HUES48 (cell line): ENCODE data around the gene STUM.

ENCODE experiments used
- H3K27ac ChIP-seq: one replicate; pipeline ENCODE4 v1.7.0; 2013; ENCODE audit warnings: low read depth, low read length, inconsistent platforms
- H3K27me3 ChIP-seq: 2 replicates; pipeline ENCODE4 v1.6.1; 2013; ENCODE audit warnings: mild to moderate bottlenecking, low read length; ENCODE audit not compliant: control insufficient read depth, insufficient read depth
- H3K36me3 ChIP-seq: 2 replicates; pipeline ENCODE4 v1.6.1; 2013; ENCODE audit warnings: low read length; ENCODE audit not compliant: control insufficient read depth, insufficient read depth
- H3K4me1 ChIP-seq: 2 replicates; pipeline ENCODE4 v1.6.1; 2013; ENCODE audit warnings: mild to moderate bottlenecking, low read length; ENCODE audit not compliant: control insufficient read depth, insufficient read depth
- H3K4me3 ChIP-seq: 2 replicates; pipeline ENCODE4 v1.5.1; 2013; ENCODE audit warnings: mild to moderate bottlenecking, low read depth, low read length
- H3K9ac ChIP-seq: 2 replicates; pipeline ENCODE4 v1.6.1; 2013; ENCODE audit warnings: mild to moderate bottlenecking, low read depth, low read length, moderate library complexity
- H3K9me3 ChIP-seq: 2 replicates; pipeline ENCODE4 v1.6.1; 2013; ENCODE audit warnings: low read length; ENCODE audit not compliant: control insufficient read depth, insufficient read depth

Gene STUM

DNA sequence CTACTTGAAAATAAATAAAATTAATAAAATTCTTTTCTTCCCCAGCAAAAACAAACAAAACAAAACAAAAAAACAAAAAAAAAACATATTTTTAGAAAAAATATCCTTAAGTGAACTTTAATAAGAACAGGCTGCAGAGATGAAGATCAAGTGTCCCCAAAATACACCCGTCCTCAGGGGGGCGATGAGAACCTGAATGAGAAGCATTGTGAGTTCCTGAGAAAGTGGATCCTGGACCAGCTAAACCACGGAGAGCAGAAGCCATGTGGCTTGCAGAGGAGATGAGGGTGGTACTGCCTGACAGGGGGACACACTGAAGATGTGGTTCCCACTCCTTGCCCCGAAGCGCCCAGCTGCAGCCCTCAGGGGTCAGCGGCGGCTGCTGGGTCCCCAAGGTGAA, 101.2 kb downstream of the STUM start:
- Histone ChIP-seq H3K27me3 (no peaks in the 10 kb centered on the region), H3K4me3 (no peak overlapping the region), H3K9ac (no peak overlapping the region), H3K27ac (no peak overlapping the region), H3K4me1 (peaks cover 17% of the 10 kb centered on the region), H3K9me3 (no peaks in the 10 kb centered on the region), H3K36me3 (no peaks in the 10 kb centered on the region)

- H3K36me3 ChIP-seq = no peaks in the 10 kb centered on the region
- no peaks in the 10 kb centered on the region for H3K9me3 ChIP-seq
- no peaks in the 10 kb centered on the region for H3K27me3 ChIP-seq
- H3K27ac ChIP-seq = peak overlapping the region; percentile 9
- peaks cover 22% of the 10 kb centered on the region for H3K4me1 ChIP-seq
- no peak overlapping the region for H3K4me3 ChIP-seq
- H3K9ac ChIP-seq = no peak overlapping the region
These were observed 101.8 kb downstream of the STUM start for GRCh38 chr1:226650236-226650841.

DNA sequence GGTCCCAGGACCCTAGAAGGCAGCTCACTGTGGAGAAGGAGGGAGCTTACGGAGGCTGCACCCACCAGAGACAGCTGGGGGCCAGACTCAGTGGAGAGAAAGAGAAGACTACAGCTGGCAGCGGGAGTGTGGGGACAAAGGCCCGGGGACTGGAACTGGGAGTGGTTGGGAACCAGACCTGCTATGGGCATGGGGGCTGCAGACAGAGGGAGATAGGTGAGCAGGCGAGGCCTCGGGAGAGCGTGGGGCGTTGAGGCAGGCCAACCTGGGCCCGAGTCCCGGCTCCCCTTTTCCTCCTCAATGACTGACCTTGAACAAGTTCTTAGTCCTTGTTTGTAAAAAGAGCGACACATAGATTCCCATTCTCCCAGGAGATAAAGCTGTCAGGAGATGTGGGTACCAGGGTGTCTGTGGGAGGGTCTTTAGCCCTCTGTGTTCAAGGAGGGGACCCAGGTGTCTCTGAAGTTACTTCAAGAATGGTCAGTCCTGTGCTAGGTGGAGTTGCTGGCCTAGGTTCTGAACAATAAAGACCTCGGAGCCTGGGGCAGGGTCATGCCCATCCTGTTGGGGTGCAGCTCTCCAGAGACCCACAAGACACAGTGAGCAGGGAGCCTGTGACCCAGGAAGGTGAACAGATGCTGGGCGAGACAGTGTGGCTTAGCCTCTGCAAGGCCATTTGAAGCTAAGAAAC, 102.6 kb downstream of the STUM start:
- Histone ChIP-seq H3K9me3 (no peaks in the 10 kb centered on the region), H3K4me3 (no peak overlapping the region), H3K36me3 (no peaks in the 10 kb centered on the region), H3K27ac (no peak overlapping the region), H3K4me1 (peaks cover 31% of the 10 kb centered on the region), H3K9ac (no peak overlapping the region), H3K27me3 (no peaks in the 10 kb centered on the region)

DNA sequence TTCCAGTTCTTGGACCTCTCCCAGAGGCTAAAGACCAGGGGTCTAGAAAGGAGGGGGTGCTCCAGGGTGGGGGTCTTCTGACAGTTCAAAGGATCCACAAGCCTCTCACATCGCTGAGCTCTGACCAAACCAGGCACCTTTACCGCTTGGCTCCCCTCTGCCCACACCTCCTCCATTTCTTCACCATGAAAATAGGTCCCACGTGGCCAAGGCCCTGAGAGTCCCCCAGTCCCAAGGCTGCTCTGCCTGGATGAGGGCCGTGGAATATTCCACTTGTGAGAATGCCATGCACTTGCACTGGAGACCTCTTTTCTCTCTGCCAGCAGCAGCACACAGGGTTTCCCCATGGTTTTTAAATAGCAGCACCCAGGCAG, 103.2 kb downstream of the STUM start:
- Histone ChIP-seq H3K4me3 (no peak overlapping the region), H3K9ac (no peak overlapping the region)

DNA sequence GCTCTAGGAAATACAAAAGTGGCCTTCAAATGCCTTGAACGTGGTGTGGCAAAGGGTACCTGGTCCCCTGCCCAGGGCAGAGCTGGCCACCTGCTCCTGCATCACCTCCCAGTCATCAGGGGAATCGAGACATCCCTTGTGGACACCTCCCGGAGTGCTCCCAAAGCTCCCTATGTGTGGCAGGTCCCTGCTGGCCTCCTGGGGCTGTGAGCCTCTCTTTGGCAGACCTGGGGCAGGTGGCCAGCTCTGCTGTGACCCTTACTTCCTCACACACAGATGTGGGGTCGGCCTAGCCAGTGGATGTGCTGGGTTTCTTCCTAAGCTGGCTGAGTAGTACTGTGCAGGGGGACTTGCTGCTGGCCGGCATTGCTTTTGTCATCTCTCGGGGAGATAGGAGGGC, 104.0 kb downstream of the STUM start:
- Histone ChIP-seq H3K4me3 (no peak overlapping the region), H3K9ac (no peak overlapping the region), H3K27ac (no peak overlapping the region), H3K36me3 (no peaks in the 10 kb centered on the region), H3K27me3 (no peaks in the 10 kb centered on the region), H3K4me1 (peaks cover 43% of the 10 kb centered on the region), H3K9me3 (no peaks in the 10 kb centered on the region)

More for the DNA sequence above, 103.2 kb downstream of the STUM start:
- Histone ChIP-seq H3K27me3 (no peaks in the 10 kb centered on the region), H3K36me3 (no peaks in the 10 kb centered on the region), H3K4me1 (peaks cover 36% of the 10 kb centered on the region), H3K9me3 (no peaks in the 10 kb centered on the region), H3K27ac (no peak overlapping the region)

DNA sequence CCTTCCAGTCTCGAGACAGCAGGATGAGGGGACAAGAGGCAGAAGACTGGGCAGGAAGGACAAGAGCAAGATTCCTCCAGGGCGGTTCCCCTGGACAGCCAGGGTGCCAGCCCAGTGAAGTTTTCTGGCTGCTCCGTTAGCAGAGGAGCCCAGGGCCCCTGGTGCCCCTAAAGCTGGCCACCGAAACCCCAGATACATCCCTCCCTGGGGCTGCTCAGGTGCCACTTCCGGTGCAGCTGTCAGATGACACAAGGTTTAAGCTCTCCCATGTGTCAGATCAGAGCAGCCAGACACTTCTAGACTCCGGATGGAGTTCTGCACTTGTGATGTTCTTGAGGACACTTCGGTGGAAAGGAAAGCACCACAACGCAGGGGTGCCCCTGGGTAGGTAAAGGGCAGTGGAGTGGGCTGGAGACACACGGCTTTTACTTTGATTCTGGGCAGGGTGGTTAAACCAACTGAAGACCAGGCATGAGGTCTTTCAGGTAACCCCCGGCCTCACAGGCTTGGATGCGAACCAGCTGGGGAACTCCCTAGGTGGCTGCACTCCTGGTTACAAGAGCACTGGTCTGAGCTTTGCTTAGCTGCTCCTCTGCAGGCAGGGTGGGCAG, 104.9 kb downstream of the STUM start:
- Histone ChIP-seq H3K36me3 (no peaks in the 10 kb centered on the region), H3K4me3 (no peak overlapping the region), H3K27me3 (no peaks in the 10 kb centered on the region), H3K27ac (peak overlapping the region; percentile 70), H3K4me1 (peaks cover 51% of the 10 kb centered on the region), H3K9ac (no peak overlapping the region), H3K9me3 (no peaks in the 10 kb centered on the region)

DNA sequence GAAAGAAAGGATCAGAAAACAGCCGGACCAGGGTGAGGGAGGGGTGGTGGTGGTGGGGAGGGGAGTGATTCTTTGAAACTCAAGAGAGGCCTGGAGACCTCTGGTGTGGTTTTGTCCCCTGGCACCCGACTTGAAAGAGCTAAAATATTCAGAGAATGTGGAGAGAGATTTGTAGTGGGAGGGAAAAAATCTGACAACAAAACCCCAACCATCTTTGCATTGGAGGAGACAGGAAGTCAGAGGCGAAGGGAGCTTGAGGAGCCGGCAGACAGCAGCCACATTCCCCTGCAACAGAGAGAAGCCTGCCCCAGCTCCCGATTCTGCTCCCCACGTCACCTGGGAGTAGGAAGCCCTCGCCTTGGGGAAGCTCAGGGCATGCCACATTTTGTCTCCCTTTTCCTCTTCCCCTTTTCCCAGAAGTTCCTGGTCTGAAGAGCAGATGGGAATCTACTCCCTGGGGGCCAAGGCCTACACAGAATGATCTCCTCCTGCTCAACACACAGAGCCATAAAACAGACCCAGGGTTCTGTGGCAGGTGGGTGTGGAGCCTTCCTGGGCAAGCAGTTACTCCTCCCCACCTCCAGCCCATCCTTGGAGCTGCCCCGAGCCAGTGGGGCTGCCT, 105.6 kb downstream of the STUM start:
- no peak overlapping the region for H3K9ac ChIP-seq
- H3K4me3 ChIP-seq = no peak overlapping the region
- H3K27me3 ChIP-seq = no peaks in the 10 kb centered on the region
- peak overlapping the region; percentile 92 for H3K27ac ChIP-seq
- no peaks in the 10 kb centered on the region for H3K9me3 ChIP-seq
- H3K36me3 ChIP-seq = no peaks in the 10 kb centered on the region
- peaks cover 53% of the 10 kb centered on the region for H3K4me1 ChIP-seq

- H3K27me3 ChIP-seq = no peaks in the 10 kb centered on the region
- no peak overlapping the region for H3K9ac ChIP-seq
- no peaks in the 10 kb centered on the region for H3K9me3 ChIP-seq
- peaks cover 53% of the 10 kb centered on the region for H3K4me1 ChIP-seq
- no peak overlapping the region for H3K4me3 ChIP-seq
- H3K36me3 ChIP-seq = no peaks in the 10 kb centered on the region
- peak overlapping the region; percentile 92 for H3K27ac ChIP-seq
These were observed 106.1 kb downstream of the STUM start for GRCh38 chr1:226654668-226655055.

- no peak overlapping the region for H3K9ac ChIP-seq
- H3K9me3 ChIP-seq = no peaks in the 10 kb centered on the region
- no peak overlapping the region for H3K4me3 ChIP-seq
- no peaks in the 10 kb centered on the region for H3K27me3 ChIP-seq
- no peaks in the 10 kb centered on the region for H3K36me3 ChIP-seq
- H3K27ac ChIP-seq = peak overlapping the region; percentile 60
- peaks cover 53% of the 10 kb centered on the region for H3K4me1 ChIP-seq
These were observed 106.9 kb downstream of the STUM start for GRCh38 chr1:226655251-226656163.

- Histone ChIP-seq H3K9ac (no peak overlapping the region), H3K27ac (peak overlapping the region; percentile 60), H3K36me3 (no peaks in the 10 kb centered on the region)
These were observed 107.6 kb downstream of the STUM start for GRCh38 chr1:226656201-226656600.

More at GRCh38 chr1:226656201-226656600, 107.6 kb downstream of the STUM start:
- Histone ChIP-seq H3K4me1 (peaks cover 53% of the 10 kb centered on the region), H3K4me3 (no peak overlapping the region), H3K27me3 (no peaks in the 10 kb centered on the region), H3K9me3 (no peaks in the 10 kb centered on the region)
